ENCODE results near the gene PRDM4. TPM values are rescaled to one million over a fixed set of nuclear protein-coding genes. Genes with fewer than 3 reads are reported as not detected.

Gene PRDM4
- total and polyA plus RNA-seq, 2 donors (not counting 3 experiments of a cell fraction or from before 2014, with no cell fraction given): 25.6 to 36.8 TPM

GRCh38 chr12:107760207-107760808, 629 bp downstream of the PRDM4 start:
- DNase-seq (ENCODE audit: low read depth, low spot score) (peak; percentile 30), FAIRE-seq (peak; percentile 21)
- Histone ChIP-seq H3K4me1 (ENCODE audit: control insufficient read depth, extremely low read depth, insufficient read depth, low read length) (peaks cover 27% of the 10 kb centered on the region), H3K4me2 (ENCODE audit: insufficient read depth, low read length) (peak overlapping the region; percentile 95), H4K20me1 (replicated peaks; ENCODE audit: control insufficient read depth, extremely low read depth, insufficient read depth, low read length) (no peaks in the 10 kb centered on the region), H3K4me3 (replicated peaks in 1 of 3; ENCODE audit: insufficient read depth in 1 of 3, low read depth in 1 of 3, low read length in 3 of 3) (peak overlapping the region; percentile 52 to 88 (median 71)), H3K27ac (ENCODE audit: insufficient read depth, low read depth, low read length) (peak overlapping the region; percentile 74), H3K79me2 (ENCODE audit: control insufficient read depth, insufficient read depth, low read length) (peaks cover 47% of the 10 kb centered on the region), H3K36me3 (ENCODE audit: control insufficient read depth in 2 of 2, extremely low read depth in 1 of 2, insufficient read depth in 2 of 2, low read length in 2 of 2) (peaks cover 8 to 14% of the 10 kb centered on the region in 2 experiments), H3K9me3 (replicated peaks; ENCODE audit: control insufficient read depth, insufficient read depth, low read length) (no peaks in the 10 kb centered on the region), H3K9me1 (replicated peaks; ENCODE audit: control insufficient read depth, extremely low read depth, insufficient read depth, low read length) (no peaks in the 10 kb centered on the region), H3K27me3 (ENCODE audit: control insufficient read depth in 2 of 2, insufficient read depth in 2 of 2, low read length in 2 of 2) (peaks cover 1 to 8% of the 10 kb centered on the region in 2 experiments), H2AFZ (ENCODE audit: low read depth, low read length) (peak overlapping the region; percentile 65), H3K9ac (replicated peaks; ENCODE audit: extremely low read depth, insufficient read depth, low read length) (peak overlapping the region; percentile 95)
- no peak for TF ChIP-seq FOS (IDR thresholded peaks at IDR 0.05; ENCODE audit: borderline replicate concordance, insufficient read depth, low read length)
- TF ChIP-seq JUN (IDR thresholded peaks at IDR 0.05; ENCODE audit: borderline replicate concordance, insufficient read depth, insufficient read length, low read depth): no peak
- no peak for TF ChIP-seq EZH2 (IDR thresholded peaks at IDR 0.05; ENCODE audit: borderline replicate concordance, low read depth, low read length, severe bottlenecking)
- TF ChIP-seq POLR2A (IDR thresholded peaks at IDR 0.05; ENCODE audit: low read depth, low read length): no peak
- TF ChIP-seq POLR2AphosphoS5 (IDR thresholded peaks at IDR 0.05; ENCODE audit: insufficient read depth, low read depth, low read length): no peak
- no peak for TF ChIP-seq MYC (IDR thresholded peaks at IDR 0.05; ENCODE audit: low read depth, low read length)
- dilution Hi-C loops (cut with MboI; ENCODE audit: extremely low pct_ligation_motif_present, low sequenced_read_pairs) (no loop called here), intact Hi-C loops (cut with micrococcal nuclease) (loop anchor here (2.0 kb wide), 1 partner anchor 668 kb away; the partner anchor contains the start of gene CRY1)
- no TSS peak for BruUV-seq (replicated peaks)
- POLR2A ChIA-PET: no interaction called here
- CTCF ChIA-PET: interaction anchor here (0.6 to 1.4 kb wide), 2 partner anchors 84 to 125 kb away, joined by 3 to 4 read pairs; no protein-coding TSS in a partner anchor

GRCh38 chr12:107759410-107759809, 1.5 kb downstream of the PRDM4 start:
- no peak for TF ChIP-seq MAX (IDR thresholded peaks at IDR 0.05; ENCODE audit: insufficient read depth, insufficient read length)
- no peak for TF ChIP-seq EZH2 (IDR thresholded peaks at IDR 0.05; ENCODE audit: borderline replicate concordance, low read depth, low read length, severe bottlenecking)
- TF ChIP-seq CTCF (IDR thresholded peaks at IDR 0.05; ENCODE audit: extremely low read depth in 1 of 2, insufficient read depth in 1 of 2, low read depth in 1 of 2, low read length in 2 of 2): no peak
- TF ChIP-seq FOS (IDR thresholded peaks at IDR 0.05; ENCODE audit: borderline replicate concordance, insufficient read depth, low read length): peak; percentile 60
- no peak for TF ChIP-seq GATA2 (IDR thresholded peaks at IDR 0.05; ENCODE audit: insufficient read depth, insufficient read length, low read depth, low read length)
- TF ChIP-seq JUN (IDR thresholded peaks at IDR 0.05; ENCODE audit: borderline replicate concordance, insufficient read depth, insufficient read length, low read depth): peak; percentile 59
- Histone ChIP-seq H3K79me2 (ENCODE audit: control insufficient read depth, insufficient read depth, low read length) (peaks cover 51% of the 10 kb centered on the region), H4K20me1 (replicated peaks; ENCODE audit: control insufficient read depth, extremely low read depth, insufficient read depth, low read length) (no peaks in the 10 kb centered on the region), H3K36me3 (ENCODE audit: control insufficient read depth in 2 of 2, extremely low read depth in 1 of 2, insufficient read depth in 2 of 2, low read length in 2 of 2) (peaks cover 8 to 14% of the 10 kb centered on the region in 2 experiments), H3K4me3 (replicated peaks in 1 of 3; ENCODE audit: insufficient read depth in 1 of 3, low read depth in 1 of 3, low read length in 3 of 3) (peak overlapping the region; percentile 52 to 88 (median 71)), H3K27me3 (ENCODE audit: control insufficient read depth in 2 of 2, insufficient read depth in 2 of 2, low read length in 2 of 2) (peaks cover under 1 to 6% of the 10 kb centered on the region in 2 experiments), H3K9me1 (replicated peaks; ENCODE audit: control insufficient read depth, extremely low read depth, insufficient read depth, low read length) (no peaks in the 10 kb centered on the region), H3K27ac (ENCODE audit: insufficient read depth, low read depth, low read length) (peak overlapping the region; percentile 74), H3K4me1 (ENCODE audit: control insufficient read depth, extremely low read depth, insufficient read depth, low read length) (peaks cover 27% of the 10 kb centered on the region), H3K9me3 (replicated peaks; ENCODE audit: control insufficient read depth, insufficient read depth, low read length) (no peaks in the 10 kb centered on the region), H3K4me2 (ENCODE audit: insufficient read depth, low read length) (peak overlapping the region; percentile 95), H2AFZ (ENCODE audit: low read depth, low read length) (no peak overlapping the region), H3K9ac (replicated peaks; ENCODE audit: extremely low read depth, insufficient read depth, low read length) (peak overlapping the region; percentile 95)
- DNase-seq (ENCODE audit: low read depth, low spot score): peak; percentile 65
- BruUV-seq (replicated peaks): no TSS peak
- ChIA-PET CTCF (interaction anchor here (1.0 to 1.7 kb wide), 4 partner anchors 14 to 126 kb away, joined by 3 to 7 read pairs (median 4); no protein-coding TSS in a partner anchor), POLR2A (interaction anchor here (0.7 kb wide), 1 partner anchor 665 kb away, joined by 3 read pairs; no protein-coding TSS in a partner anchor)
- dilution Hi-C loops (cut with MboI; ENCODE audit: extremely low pct_ligation_motif_present, low sequenced_read_pairs) (no loop called here), intact Hi-C loops (cut with micrococcal nuclease) (loop anchor here (1.0 to 2.0 kb wide), 2 partner anchors 10 to 15 kb away; no protein-coding TSS in a partner anchor)
- FAIRE-seq: peak; percentile 85
